GM19455 (cell line): ENCODE data around the gene EFCAB11.

Source experiments
- ATAC-seq: cut with Tn5 transposase; IDR thresholded peaks from one replicate; pipeline ENCODE4 v1.9.1; 2021; ENCODE audit not compliant: unreplicated experiment

Gene EFCAB11

DNA sequence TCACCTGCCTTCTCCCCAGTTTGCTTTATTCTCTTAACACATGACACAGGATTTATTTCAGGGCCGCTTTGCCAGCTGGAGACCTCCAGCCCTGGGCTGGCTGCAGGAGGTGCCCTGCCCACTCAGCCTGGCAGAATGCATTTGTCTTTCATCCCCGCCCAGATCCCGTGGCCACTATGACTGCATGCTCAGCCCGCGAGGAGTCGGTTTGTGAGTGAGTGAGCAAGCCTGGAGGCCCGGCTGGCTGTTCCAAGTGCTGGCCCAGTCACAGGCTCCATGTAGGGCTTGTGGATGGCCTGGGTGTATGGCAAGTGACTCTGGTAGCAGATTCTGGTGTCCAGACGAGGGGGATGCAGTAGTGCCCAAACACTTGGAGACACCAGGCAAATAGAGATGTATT, 3.3 kb upstream of the EFCAB11 start:
- no peak for ATAC-seq

- ATAC-seq = no peak
Observed at GRCh38 chr14:89957376-89957775, 2.8 kb upstream of the EFCAB11 start.

DNA sequence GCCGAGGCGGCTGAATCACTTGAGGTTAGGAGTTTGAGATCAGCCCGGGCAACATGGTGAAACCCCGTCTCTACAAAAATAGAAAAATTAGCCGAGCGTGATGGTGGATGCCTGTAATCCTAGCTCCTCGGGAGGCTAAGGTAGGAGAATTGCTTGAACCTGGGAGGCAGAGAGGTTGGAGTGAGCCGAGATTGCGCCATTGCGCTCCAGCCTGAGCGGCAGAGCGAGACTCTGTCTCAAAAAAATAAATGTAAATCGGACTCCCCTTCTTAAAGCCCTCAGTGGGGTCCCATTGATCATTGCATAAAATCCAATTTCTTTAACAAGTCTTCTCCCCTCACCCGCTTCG, 2.1 kb upstream of the EFCAB11 start:
- no peak for ATAC-seq

GRCh38 chr14:89955745-89956660, 1.5 kb upstream of the EFCAB11 start, which contains the start of gene TDP1:
TSS of gene TDP1 (plus strand) at chr14:89955927. CDS start at chr14:89963115, 7,188 bp downstream.
- ATAC-seq = peak; percentile 62

DNA sequence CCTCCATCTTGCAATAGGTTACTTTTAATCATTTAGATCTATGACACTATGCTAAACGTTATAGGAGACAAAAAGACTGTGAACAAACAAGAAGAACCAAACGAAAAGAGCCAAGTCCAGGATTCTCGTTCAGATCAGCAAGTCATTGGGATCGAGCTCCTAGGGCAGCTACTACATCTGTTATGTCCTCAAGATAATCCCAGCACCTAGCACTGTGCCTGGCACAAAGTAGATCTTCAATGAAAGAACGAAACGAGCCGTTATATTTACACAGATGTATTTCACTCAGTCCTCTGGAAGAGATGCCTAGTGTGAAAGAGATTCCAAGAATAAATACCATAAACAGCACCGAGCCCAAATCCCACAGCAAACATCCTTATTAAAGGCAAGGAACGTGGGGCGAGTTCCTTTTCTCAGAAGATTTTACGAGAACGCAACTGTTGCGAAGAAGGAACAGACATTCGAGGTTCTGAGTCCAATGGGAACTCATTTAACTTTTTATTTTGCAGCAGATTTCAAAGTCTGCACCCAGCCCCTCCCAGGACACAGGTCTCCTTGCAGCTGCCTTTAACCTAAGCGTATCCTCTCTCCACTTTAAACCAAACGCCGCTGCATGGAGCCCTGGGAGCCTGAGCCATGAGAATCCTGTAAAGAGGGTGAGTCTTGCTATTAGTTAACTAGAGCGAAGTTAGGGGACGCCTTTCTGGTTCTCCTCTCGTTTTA, 653 bp upstream of the EFCAB11 start:
- ATAC-seq = peak; percentile 14

DNA sequence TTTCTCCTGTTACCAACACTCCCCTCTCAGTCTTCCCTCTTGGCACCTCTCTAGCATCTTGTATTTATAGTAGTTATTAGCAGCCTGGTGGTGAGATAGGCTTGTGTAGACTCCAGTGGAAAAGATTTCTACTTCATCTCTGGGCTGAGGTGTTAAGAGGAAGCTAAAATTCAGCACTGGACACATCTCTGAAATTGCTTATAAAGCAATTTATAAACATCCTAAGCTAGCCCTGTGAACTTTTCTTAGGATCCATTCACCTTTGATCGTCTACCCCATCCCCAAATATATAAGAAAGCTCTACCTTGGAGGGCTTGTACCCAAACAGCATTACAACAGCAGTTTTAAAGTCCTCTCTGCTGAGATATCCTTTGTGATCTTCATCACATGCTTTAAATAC, 928 bp downstream of the EFCAB11 start:
- ATAC-seq = no peak

DNA sequence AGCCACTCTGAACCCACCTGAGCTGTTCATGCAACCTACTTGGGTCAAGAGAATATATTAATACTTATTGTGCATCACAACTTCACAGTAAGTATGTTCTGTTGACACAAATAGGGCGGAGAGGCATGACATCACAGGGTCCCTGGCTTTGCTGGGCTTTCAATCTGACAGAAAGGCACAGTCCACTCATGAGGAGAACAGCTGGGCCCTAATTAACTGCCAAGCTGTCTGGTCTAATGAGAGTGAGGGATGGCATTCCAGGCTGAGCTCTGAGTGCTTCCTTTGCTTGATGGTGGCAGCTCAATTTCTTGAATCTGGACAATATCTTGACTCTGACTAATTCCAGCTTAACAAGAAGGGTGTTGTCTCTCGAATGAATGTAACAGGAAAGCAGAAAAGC, 2.0 kb downstream of the EFCAB11 start:
- ATAC-seq = no peak

- no peak for ATAC-seq
Observed at GRCh38 chr14:89947344-89947743, 7.2 kb downstream of the EFCAB11 start.

GRCh38 chr14:89941830-89942377, 12.6 kb downstream of the EFCAB11 start:
- ATAC-seq = no peak

DNA sequence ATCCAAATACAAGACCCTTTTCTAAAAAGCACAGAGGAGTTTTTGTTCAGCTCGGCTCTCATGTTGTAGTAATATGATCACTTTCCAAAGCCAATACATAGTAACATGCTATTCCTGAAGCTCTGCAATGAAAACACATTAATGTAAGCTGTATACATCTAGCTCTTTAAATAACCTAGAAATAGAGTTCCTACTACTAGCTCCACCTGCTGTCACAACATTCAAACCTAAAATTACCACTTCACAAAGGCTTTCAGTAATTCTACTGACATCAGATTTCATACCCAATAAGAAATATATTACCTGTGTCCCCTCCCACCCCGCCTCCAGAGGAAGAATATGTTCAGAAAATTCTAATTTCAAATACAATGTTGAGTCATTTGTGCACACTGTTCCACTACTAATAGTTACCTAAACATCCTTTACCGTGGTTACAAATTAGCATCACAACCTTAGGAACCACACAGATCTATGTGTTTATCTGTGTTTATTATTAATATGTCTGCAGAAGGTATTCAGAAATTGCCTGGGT, 17.8 kb downstream of the EFCAB11 start:
- no peak for ATAC-seq

DNA sequence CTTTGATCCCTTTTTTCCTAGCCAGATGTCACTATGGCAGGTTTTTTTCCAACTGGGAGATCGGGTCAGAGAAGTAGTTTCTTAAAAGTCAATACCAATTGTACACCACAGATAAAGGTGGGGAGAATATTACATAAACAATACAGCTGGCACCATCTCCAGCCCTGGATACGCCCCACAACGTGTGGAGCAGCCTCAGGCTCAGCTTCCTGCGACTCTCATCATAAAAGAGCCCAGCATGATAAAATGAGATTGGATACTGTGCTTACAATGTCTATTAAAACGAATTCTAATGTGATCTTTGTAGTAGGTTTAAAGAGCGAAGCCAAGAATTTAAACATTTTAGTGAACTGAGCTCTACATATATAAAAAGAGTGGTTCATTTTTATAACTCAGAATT, 21.5 kb downstream of the EFCAB11 start:
- no peak for ATAC-seq

- no peak for ATAC-seq
Observed at GRCh38 chr14:89927186-89927865, 27.2 kb downstream of the EFCAB11 start.

DNA sequence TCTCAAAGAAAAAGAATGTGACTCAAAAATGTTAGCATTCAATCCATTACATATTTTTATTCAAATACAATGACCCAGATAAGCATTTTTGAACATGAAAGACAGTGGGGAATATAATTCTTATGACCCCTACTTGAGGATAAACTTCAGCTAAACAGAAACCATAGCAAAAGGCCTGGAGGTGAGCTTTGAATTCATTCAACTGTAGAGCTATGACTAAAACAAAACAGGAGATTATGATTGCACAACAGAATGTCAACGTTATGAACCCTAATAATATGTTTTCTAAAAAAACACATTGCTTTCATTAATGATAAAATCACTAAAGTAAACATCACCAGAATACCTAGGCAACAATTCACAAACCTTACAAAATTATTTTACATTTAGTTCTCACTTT, 27.8 kb downstream of the EFCAB11 start:
- no peak for ATAC-seq

DNA sequence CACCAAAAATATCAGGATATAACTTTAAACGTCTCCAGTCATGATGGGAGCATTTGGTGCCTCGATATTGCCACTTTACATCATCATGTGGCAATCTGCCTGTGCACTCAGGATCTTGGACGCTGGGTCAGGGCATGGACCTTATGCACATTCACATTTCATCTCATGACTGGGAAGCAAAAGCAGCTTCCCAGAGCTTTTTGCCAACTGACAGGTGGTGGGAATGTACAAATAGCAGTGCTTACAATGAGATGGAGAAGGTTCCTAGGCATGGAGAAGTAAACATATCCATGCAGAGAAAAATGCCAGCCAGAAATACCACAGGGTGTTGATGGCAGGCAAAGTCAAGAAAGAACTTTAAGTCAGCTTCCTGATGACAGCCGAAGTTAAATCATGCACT, 30.3 kb downstream of the EFCAB11 start:
- no peak for ATAC-seq

DNA sequence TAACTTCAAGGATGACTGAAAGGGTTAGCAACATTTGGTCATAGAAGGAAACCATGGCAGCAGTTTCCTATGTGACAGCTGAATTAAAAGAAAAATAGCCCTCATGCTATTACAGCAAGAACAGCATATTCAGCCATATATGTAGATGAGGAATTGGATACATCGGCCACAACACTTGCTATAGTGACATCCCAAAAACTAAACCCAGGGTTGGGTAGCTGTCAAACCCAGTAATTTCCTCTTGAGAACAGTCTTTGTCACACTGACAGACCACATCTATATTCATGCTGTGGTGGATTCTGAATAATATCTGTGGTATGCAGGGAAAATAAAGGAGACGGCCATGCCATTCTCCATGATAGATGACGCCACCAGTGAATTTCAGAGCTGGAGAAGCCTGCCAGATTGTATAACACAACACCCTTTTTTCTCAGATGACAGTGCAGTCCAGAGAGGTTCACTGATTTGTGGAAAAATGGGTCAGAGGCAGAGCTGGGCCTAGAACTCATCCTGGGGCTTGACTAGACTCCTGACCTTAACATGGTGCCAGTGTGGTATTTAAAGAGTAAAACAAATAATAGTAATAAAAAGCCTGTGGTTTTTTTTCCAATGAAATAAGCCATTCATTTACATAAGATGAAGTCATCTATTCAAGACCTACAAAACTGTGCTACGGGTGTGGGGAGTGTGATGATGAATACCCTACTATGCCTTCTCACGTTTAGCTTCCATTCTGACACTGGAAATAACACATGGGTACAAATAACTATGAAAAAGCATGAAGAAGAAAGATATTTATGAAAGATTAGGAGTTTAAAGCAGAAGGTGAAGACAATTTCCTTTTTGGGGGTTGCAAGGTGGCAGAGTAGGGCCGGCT, 32.3 kb downstream of the EFCAB11 start:
- ATAC-seq = no peak

- ATAC-seq = no peak
Observed at GRCh38 chr14:89921346-89921745, 33.2 kb downstream of the EFCAB11 start.

DNA sequence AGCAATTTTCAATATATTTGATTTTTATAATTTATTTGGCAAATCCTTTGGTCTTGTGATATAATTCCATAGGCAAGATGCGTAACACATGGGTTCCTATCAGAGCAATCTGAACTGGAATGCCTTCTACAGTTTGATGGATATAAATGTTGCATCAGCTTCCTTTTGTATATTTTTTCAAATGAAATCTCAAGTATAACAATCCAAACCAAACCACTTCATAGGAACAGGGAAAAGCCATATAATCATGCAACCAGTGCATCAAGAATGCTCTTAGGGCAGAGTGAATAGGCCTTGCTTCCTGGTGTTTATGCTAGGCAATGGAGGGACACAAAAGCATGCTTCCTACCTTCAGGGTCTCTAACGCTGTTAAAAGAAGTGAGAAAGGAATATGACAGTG, 34.5 kb downstream of the EFCAB11 start:
- ATAC-seq = no peak

DNA sequence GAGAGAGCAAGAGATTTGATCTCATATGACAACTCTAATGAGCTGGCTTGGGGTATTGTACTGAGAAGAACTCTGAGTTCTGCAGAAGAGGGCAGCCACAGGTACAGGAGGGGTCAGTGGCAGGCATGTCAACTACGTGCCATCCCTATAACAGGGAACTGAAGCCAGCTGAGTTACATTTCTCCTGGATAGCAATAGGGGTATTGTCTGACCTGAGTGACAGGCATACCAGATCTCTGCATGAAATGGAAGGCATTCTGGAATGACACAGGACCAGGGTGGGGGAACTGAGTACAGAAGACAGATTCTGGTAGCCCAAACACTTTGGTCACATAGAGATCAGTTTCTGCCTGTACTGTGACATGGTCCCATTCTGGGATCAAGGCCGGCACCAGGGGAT, 35.8 kb downstream of the EFCAB11 start:
- ATAC-seq = no peak

DNA sequence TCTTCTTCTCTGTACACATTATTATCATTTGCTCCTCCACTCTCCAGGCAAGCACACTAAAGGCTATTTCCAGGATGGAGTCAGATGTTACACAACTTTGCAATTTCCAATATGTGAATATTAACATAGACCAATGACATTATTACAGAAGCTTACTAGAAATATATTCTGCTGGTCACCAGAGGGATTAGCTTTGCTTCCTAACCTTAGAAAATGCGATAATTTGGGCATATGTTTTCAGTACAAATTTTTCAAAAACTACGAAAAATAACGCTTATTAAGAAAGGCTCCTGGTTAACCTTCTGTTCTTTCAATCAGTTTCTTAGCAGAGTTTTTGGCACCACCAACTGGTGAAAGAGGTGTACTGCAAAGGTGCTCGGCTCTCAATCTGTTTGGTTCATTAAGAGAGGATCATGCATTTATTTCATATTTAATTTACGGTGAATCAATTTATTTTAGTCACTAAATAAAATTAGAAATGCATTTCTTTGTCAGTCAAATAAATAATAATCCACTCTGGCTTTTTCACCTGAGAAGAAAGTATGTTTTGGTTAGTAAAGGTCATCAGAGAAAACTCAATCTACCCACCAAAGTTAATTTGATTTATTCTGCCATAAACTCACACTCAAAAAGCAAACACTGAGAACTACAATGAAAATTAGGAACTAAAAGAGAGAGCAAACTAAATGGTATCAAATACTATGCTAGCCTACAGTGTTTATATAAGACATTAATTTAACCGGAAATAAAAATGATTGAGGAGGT, 39.2 kb downstream of the EFCAB11 start:
- no peak for ATAC-seq
